K562 (cell line): Measurements from ENCODE around the gene HMGA1. TPM values are rescaled to one million over a fixed set of nuclear protein-coding genes. Genes with fewer than 3 reads are reported as not detected.

Source experiments
- ARID1B ChIP-seq: fragments of 450-650 bp; IDR thresholded peaks from 2 replicates; pipeline ENCODE4 v1.6.1; 2016; ENCODE audit warnings: antibody characterized with exemption, mild to moderate bottlenecking, inconsistent platforms
- EZH2 ChIP-seq: IDR thresholded peaks from 2 replicates; pipeline ENCODE4 v1.6.1; 2012; ENCODE audit warnings: low read depth, mild to moderate bottlenecking, inconsistent platforms, low read length, borderline replicate concordance
- FOXA3 ChIP-seq, 2 experiments: fragments of 450-650 bp in 1 of 2; sonication (generic) in 1 of 2; formaldehyde crosslinking; IDR thresholded peaks in 1 of 2; conservative IDR thresholded peaks in 1 of 2; 2 replicates each; pipeline versions ENCODE4 v1.4.0 to v1.8.0; 2020 to 2022; ENCODE audit warnings: mild to moderate bottlenecking in 2 of 2, missing genetic modification reagents in 1 of 2
- HMG20A ChIP-seq: fragments of 450-650 bp; formaldehyde crosslinking; conservative IDR thresholded peaks from 2 replicates; pipeline ENCODE4 v1.4.0; 2020; ENCODE audit warnings: mild to moderate bottlenecking, mixed read lengths
- MTA3 ChIP-seq: fragments of 450-650 bp; formaldehyde crosslinking; IDR thresholded peaks from 2 replicates; pipeline ENCODE4 v1.6.1; 2017; ENCODE audit warnings: mild to moderate bottlenecking, borderline replicate concordance
- MTF1 ChIP-seq: fragments of 250-450 bp; sonication (Bioruptor Pico); IDR thresholded peaks from 2 replicates; pipeline ENCODE4 v1.9.0; 2021; ENCODE audit warnings: moderate library complexity, mild to moderate bottlenecking, inconsistent platforms, borderline replicate concordance
- POLR2A ChIP-seq: fragments of 450-650 bp; conservative IDR thresholded peaks from 2 replicates; pipeline ENCODE4 v1.6.1; 2016
- RFX7 ChIP-seq: fragments of 250-450 bp; sonication (Bioruptor Pico); IDR thresholded peaks from 2 replicates; pipeline ENCODE4 v1.5.1; 2021; ENCODE audit warnings: mild to moderate bottlenecking
- SMAD3 ChIP-seq: fragments of 450-650 bp; formaldehyde crosslinking; conservative IDR thresholded peaks from 2 replicates; pipeline ENCODE4 v1.4.0; 2020; ENCODE audit warnings: mild to moderate bottlenecking
- TRIM24 ChIP-seq, 2 experiments: fragments of 450-650 bp; IDR thresholded peaks; 2 replicates each; pipeline ENCODE4 v1.6.1; 2016
- TSC22D4 ChIP-seq: fragments of 450-650 bp; IDR thresholded peaks from 2 replicates; pipeline ENCODE4 v1.6.1; 2016; ENCODE audit warnings: missing genetic modification characterization, missing biosample characterization, control low read depth
- ZC3H4 ChIP-seq: sonication (generic); formaldehyde crosslinking; IDR thresholded peaks from 2 replicates; pipeline ENCODE4 v1.9.0; 2021; ENCODE audit warnings: missing genetic modification reagents, borderline replicate concordance
- ZNF324 ChIP-seq: fragments of 250-450 bp; sonication (Bioruptor Pico); IDR thresholded peaks from 2 replicates; pipeline ENCODE4 v1.4.0; 2020; ENCODE audit warnings: mild to moderate bottlenecking
- polyA plus RNA-seq, 8 experiments: library from polyadenylated mRNA; depleted of rRNA in 4 of 8; stranded (reverse) in 5 of 8; unstranded in 3 of 8; fragments of >200 nt; fragmentation: Nextera tagmentation in 2 of 8; fragmentation: Illumina TruSeq in 1 of 8; extraction: Ambion mirVana in 2 of 8; extraction: Trizol in 1 of 8; gene quantifications; 2 replicates each; pipeline versions ENCODE4 v1.2.1 to v1.2.3, GENCODE V29; 2011 to 2014; ENCODE audit warnings: inconsistent platforms in 1 of 8, missing spikeins in 1 of 8
- total RNA-seq, 7 experiments: library from RNA; depleted of rRNA in 6 of 7; stranded (reverse); fragments of >200 nt in 6 of 7; fragmentation: Illumina TruSeq in 2 of 7; extraction: Trizol in 2 of 7; gene quantifications; 2 replicates each; pipeline versions ENCODE4 v1.2.1 to v1.2.3, GENCODE V29; 2011 to 2021; ENCODE audit warnings: low replicate concordance in 1 of 7
- TF ChIP-seq, protein P1 (sequence below): fragments of 450-650 bp; IDR thresholded peaks from one replicate; pipeline ENCODE4 v1.6.1; 2018; ENCODE audit warnings: mild to moderate bottlenecking, moderate library complexity; ENCODE audit not compliant: partially characterized antibody
- TF ChIP-seq, protein P2 (sequence below): fragments of 250-450 bp; sonication (Bioruptor Pico); IDR thresholded peaks from 2 replicates; pipeline ENCODE4 v1.8.0; 2021; ENCODE audit warnings: mild to moderate bottlenecking, moderate library complexity
- TF ChIP-seq, protein P3 (sequence below): fragments of 200-800 bp; sonication (Bioruptor generic); IDR thresholded peaks from 2 replicates; pipeline ENCODE4 v1.6.1; 2017; ENCODE audit warnings: missing genetic modification characterization, missing compliant biosample characterization
- TF ChIP-seq, protein P4 (sequence below): sonication (generic); formaldehyde crosslinking; IDR thresholded peaks from 2 replicates; pipeline ENCODE4 v1.8.0; 2022; ENCODE audit warnings: missing genetic modification reagents, mild to moderate bottlenecking, borderline replicate concordance
- TF ChIP-seq, protein P5 (sequence below): fragments of 150-350 bp; conservative IDR thresholded peaks from 2 replicates; pipeline ENCODE4 v1.6.1; 2014; ENCODE audit warnings: low read length
- TF ChIP-seq, protein P6 (sequence below): fragments of 450-650 bp; IDR thresholded peaks from 2 replicates; pipeline ENCODE4 v1.6.1; 2016

HMGA1 gene
- total and polyA plus RNA-seq, 9 of the 15 experiments (the other 6 are each of a cell fraction or from before 2014, with no cell fraction given), result 27.8 to 1,947 (median 594) TPM

DNA sequence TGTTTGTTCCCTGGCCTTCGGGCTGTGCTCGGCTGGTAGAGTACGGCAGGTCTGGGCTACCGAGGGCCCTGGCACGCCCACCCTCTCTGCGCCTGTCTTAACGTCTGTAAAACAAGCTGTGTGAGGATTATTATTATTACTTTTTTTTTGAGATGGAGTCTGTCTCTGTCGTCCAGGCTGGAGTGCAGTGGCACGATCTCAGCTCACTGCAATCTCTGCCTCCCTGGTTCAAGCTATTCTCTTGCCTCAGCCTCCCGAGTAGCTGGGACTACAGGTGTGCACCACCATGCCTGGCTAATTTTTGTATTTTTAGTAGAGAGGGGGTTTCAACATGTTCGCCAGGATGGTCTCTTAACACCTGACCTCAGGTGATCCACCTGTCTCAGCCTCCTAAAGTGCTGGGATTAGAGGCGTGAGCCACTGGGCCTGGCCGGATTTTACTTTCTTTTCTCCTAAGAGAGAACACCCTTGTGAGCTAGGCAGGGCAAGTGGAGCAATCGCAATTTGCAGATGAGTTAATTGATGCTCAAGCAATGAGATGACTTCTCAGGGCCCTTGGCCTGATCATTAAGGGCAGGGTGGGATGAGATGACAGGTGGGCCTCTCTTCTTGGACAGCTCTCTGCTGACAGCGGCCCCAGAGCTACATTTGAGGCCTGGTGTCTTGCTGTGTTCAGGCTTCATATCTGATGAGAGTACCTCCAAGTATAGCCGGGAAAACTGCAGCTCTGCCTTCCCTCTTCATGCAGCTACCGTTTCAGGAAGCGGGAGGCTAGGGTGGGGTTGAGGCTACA lies 13.0 kb downstream of the HMGA1 start (continued):
- TF ChIP-seq, protein P1, sequence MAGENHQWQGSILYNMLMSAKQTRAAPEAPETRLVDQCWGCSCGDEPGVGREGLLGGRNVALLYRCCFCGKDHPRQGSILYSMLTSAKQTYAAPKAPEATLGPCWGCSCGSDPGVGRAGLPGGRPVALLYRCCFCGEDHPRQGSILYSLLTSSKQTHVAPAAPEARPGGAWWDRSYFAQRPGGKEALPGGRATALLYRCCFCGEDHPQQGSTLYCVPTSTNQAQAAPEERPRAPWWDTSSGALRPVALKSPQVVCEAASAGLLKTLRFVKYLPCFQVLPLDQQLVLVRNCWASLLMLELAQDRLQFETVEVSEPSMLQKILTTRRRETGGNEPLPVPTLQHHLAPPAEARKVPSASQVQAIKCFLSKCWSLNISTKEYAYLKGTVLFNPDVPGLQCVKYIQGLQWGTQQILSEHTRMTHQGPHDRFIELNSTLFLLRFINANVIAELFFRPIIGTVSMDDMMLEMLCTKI, result no peak
- TF ChIP-seq ARID1B, result no peak
- TF ChIP-seq MTA3, result no peak
- TF ChIP-seq, protein P2, sequence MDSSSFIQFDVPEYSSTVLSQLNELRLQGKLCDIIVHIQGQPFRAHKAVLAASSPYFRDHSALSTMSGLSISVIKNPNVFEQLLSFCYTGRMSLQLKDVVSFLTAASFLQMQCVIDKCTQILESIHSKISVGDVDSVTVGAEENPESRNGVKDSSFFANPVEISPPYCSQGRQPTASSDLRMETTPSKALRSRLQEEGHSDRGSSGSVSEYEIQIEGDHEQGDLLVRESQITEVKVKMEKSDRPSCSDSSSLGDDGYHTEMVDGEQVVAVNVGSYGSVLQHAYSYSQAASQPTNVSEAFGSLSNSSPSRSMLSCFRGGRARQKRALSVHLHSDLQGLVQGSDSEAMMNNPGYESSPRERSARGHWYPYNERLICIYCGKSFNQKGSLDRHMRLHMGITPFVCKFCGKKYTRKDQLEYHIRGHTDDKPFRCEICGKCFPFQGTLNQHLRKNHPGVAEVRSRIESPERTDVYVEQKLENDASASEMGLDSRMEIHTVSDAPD (CRISPR knock-in tag), result no peak
- no peak for TF ChIP-seq HMG20A (CRISPR knock-in tag)
- TF ChIP-seq POLR2A, result no peak
- no peak for TF ChIP-seq TSC22D4 (tag)
- TF ChIP-seq RFX7 (CRISPR knock-in tag), result no peak
- TF ChIP-seq, protein P3, sequence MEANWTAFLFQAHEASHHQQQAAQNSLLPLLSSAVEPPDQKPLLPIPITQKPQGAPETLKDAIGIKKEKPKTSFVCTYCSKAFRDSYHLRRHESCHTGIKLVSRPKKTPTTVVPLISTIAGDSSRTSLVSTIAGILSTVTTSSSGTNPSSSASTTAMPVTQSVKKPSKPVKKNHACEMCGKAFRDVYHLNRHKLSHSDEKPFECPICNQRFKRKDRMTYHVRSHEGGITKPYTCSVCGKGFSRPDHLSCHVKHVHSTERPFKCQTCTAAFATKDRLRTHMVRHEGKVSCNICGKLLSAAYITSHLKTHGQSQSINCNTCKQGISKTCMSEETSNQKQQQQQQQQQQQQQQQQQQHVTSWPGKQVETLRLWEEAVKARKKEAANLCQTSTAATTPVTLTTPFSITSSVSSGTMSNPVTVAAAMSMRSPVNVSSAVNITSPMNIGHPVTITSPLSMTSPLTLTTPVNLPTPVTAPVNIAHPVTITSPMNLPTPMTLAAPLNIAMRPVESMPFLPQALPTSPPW, result no peak
- TF ChIP-seq, protein P4, sequence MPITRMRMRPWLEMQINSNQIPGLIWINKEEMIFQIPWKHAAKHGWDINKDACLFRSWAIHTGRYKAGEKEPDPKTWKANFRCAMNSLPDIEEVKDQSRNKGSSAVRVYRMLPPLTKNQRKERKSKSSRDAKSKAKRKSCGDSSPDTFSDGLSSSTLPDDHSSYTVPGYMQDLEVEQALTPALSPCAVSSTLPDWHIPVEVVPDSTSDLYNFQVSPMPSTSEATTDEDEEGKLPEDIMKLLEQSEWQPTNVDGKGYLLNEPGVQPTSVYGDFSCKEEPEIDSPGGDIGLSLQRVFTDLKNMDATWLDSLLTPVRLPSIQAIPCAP (CRISPR knock-in tag), result no peak
- 0 out of 2 replicates have a peak, but pooled peaks have one; percentile 11 for TF ChIP-seq SMAD3 (CRISPR knock-in tag)
- no peak for TF ChIP-seq FOXA3 (CRISPR knock-in tag; conservative IDR thresholded peaks at IDR 0.05 in 1 of 2, IDR thresholded peaks at IDR 0.05 in 1 of 2)
- TF ChIP-seq EZH2, result no peak
- no peak for TF ChIP-seq ZC3H4 (CRISPR knock-in tag)
- TF ChIP-seq MTF1, result no peak
- TF ChIP-seq, protein P5, sequence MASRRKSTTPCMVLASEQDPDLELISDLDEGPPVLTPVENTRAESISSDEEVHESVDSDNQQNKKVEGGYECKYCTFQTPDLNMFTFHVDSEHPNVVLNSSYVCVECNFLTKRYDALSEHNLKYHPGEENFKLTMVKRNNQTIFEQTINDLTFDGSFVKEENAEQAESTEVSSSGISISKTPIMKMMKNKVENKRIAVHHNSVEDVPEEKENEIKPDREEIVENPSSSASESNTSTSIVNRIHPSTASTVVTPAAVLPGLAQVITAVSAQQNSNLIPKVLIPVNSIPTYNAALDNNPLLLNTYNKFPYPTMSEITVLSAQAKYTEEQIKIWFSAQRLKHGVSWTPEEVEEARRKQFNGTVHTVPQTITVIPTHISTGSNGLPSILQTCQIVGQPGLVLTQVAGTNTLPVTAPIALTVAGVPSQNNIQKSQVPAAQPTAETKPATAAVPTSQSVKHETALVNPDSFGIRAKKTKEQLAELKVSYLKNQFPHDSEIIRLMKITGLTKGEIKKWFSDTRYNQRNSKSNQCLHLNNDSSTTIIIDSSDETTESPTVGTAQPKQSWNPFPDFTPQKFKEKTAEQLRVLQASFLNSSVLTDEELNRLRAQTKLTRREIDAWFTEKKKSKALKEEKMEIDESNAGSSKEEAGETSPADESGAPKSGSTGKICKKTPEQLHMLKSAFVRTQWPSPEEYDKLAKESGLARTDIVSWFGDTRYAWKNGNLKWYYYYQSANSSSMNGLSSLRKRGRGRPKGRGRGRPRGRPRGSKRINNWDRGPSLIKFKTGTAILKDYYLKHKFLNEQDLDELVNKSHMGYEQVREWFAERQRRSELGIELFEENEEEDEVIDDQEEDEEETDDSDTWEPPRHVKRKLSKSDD, result no peak
- TF ChIP-seq, protein P6, sequence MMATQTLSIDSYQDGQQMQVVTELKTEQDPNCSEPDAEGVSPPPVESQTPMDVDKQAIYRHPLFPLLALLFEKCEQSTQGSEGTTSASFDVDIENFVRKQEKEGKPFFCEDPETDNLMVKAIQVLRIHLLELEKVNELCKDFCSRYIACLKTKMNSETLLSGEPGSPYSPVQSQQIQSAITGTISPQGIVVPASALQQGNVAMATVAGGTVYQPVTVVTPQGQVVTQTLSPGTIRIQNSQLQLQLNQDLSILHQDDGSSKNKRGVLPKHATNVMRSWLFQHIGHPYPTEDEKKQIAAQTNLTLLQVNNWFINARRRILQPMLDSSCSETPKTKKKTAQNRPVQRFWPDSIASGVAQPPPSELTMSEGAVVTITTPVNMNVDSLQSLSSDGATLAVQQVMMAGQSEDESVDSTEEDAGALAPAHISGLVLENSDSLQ, result no peak
- no peak for TF ChIP-seq ZNF324
- TF ChIP-seq TRIM24 (IDR thresholded peaks at IDR 0.05), result peak; percentile 46 to 48; a peak in 2 of 4 replicates
